HG03571 (cell line): ENCODE data around the gene SLC6A1.
"Not testable (repeated sequence)": the region's sequence is repeated elsewhere in the genome, so short reads cannot be mapped to it uniquely, and the experiment has no call there.

ENCODE experiments used
- ATAC-seq: cut with Tn5 transposase; IDR thresholded peaks from one replicate; pipeline ENCODE4 v1.9.1; 2021; ENCODE audit not compliant: unreplicated experiment

Gene SLC6A1

DNA sequence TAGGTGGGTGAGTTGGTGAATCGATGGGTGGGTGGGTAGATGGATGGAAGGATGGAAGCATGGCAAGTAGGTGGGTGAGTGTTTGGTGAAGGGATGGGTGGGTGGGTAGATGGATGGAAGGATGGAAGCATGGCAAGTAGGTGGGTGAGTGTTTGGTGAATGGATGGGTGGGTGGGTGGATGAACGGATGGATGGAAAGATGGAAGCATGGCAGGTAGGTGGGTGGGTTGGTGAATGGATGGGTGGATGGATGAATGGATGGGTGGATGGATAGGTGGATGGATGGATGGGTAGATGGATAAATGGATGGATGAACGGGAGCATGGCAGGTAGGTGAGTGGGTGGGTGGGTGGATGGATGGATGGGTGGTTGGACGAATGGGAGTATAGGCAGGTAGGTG is 65.1 kb downstream of the SLC6A1 start:
- no peak for ATAC-seq

DNA sequence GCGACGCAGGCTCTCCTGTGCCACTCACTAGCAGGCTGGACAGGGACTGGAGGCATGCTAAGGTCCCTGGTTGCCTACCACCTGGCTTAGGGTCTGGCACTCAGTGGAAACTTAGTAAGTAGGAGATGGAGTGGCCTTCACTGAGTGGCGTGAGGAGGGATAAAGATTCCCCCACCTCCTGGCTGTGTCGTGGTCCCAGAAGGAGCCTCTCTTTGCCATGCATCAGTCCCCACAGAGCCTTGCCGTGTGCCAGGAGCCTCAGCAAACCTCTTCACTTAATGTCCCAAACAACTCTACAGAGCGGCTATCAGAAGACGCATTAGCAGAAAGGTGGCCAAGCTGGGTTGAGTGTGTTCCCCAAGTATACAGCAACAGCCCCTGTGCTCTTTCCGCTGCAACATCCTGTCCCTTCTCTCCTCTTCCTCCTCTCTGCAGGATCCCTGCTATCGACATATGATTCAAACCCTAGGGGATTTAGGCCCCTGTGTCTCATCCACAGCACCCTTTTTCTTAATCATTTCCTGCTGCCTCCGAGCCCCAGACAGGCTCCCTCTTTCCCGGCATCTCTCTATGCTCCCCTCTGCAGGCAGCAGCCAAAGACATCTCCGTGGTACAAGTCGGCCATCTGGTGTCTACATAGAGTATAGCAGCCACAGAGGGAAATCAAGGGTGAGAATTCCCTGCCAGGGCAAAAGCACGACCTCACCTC is 66.7 kb downstream of the SLC6A1 start:
- no peak for ATAC-seq

DNA sequence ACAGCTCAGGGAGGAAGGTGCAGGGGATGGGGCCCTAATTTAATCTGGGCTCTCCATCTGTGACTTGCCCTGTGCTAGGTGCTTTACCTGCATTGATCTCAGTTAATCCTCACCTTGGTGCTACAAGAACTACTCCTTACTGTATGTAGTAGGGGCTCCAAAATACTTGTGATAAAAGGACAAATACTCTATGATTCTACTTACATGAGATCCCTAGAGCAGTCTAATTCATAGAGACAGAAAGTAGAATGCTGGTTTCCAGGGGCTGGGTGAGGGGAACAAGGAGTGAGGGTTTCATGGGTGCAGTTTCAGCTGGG is 67.2 kb downstream of the SLC6A1 start:
- no peak for ATAC-seq

DNA sequence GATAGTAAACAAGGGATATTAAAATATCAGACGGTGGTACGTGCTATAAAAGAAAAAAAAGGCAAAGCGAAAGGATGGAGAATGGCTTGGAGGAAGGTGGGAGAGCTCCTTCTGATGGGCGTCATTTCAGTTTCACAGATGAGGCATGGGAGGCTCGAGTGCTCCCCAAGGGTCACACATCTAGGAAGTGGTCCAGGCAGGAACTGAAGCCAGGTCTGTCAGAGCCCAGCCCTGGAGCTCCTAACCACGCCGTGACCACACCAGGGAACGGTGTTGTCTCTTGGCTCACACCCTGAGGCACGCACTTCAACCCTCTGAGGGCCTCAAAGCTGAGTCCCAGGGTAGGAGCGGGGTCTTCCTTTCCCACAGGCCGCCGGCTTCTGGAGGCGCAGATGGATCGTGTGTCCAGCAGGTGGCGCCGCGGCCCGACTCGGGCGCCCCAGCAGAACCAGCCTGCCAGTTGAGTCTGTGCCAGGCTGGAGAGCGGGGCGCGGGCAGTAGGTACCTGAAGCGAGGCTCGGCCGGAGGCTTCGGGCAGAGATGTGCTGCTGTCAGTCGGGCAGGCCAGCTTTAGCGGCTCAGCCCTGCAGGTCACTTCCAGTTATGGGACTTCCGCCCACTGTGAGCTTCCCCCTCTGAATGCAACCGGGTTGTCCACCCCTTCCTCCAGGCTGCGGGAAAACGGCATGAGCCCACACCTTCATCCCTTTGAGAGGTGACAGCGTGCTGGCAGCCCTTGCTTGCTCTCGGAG is 68.1 kb downstream of the SLC6A1 start:
- no peak for ATAC-seq

DNA sequence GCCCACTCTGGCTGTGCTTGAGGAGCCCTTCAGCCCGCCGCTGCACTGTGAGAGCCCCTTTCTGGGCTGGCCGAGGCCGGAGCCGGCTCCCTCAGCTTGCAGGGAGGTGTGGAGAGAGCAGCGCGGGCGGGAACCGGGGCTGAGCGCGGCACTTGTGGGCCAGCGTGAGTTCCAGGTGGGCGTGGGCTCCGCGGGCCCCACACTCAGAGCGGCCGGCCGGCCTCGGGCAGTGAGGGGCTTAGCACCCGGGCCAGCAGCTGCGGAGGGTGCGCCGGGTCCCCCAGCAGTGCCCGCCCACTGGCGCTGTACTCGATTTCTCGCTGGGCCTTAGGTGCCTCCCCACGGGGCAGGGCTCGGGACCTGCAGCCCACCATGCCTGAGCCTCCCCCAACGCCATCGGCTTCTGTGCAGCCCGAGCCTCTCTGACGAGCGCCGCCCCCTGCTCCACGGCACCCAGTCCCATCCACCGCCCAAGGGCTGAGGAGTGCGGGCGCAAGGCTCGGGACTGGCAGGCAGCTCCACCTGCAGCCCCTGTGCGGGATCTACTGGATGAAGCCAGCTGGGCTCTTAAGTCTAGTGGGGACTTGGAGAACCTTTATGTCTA is 68.8 kb downstream of the SLC6A1 start:
- ATAC-seq: not testable (repeated sequence)

DNA sequence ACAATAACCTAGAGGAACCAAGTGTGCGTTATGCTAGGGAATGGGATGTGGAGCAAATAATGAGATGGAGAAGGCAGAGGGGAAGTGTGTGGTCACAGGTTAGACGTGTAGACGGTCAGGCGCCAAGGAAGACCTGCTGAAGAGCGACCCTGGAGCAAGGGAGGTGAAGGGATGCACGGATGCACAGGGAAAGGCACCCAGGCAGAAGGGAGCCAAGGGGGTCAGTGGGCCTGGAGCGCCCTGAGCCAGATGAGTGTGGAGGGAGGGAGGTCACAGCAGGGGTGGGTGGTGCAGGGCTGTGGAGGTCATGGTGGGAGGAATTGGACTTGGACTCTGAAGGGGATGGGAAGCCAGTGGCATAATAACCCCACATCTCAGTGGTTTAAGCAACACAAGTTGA is 70.2 kb downstream of the SLC6A1 start:
- ATAC-seq: no peak

DNA sequence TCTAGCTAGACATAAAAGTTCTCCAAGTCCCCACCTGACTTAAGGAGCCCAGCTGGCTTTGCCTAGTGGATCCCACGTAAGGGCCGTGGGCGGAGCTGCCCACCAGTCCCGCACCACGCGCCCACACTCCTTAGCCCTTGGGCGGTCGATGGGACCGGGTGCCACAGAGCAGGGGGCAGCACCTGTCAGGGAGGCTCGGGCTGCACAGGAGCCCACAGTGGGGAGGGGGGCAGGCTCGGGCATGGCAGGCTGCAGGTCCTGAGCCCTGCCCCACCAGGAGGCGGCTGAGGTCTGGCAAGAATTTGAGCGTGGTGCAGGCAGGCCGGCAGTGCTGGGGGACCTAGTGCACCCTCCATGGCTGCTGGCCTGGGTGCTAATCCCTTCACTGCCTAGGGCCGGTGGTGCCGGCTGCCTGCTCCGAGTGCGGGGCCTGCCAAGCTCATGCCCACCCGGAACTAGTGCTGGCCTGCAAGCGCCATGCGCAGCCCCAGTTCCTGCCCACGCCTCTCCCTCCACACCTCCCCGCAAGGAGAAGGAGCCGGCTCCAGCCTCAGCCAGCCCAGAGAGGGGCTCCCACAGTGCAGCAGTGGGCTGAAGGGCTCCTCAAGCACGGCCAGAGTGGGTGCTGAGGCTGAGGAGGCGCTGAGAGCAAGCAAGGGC is 78.7 kb downstream of the SLC6A1 start:
- no peak for ATAC-seq

DNA sequence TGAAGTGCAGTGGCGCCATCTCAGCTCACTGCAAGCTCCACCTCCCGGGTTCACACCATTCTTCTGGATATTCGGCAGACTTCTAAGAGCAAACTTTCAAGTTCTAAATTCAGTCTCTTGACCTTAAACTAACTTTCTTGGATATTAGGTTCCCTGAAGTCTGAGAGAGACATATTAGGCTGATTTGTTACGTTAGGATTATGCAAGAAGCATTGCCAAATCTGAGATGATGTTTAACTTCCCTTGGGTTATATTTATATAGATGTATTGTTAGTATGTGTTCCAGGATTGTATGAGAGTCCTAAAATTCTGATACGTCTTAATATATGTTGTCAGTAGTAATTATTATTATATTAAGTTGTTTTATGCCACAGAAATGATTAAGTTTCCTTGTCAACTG is 80.1 kb downstream of the SLC6A1 start:
- ATAC-seq: no peak

DNA sequence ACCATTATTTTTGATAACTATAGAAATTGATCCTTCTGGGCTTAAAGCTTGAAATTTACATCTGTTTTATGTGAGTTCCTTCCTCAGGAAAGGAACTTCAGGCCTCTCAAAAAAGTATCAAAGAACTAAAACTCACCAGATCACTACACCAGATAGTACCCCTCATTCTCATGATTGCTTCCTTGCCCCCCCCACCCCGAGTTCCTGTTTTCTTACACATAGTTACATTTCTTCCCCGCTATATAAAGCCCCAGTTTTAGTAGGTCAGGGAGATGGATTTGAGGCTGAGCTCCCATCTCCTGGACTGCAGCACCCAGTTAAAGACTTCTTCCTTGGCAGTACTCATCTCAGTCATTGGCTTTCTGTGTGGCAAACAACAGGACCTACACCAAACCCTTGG is 81.5 kb downstream of the SLC6A1 start:
- no peak for ATAC-seq

DNA sequence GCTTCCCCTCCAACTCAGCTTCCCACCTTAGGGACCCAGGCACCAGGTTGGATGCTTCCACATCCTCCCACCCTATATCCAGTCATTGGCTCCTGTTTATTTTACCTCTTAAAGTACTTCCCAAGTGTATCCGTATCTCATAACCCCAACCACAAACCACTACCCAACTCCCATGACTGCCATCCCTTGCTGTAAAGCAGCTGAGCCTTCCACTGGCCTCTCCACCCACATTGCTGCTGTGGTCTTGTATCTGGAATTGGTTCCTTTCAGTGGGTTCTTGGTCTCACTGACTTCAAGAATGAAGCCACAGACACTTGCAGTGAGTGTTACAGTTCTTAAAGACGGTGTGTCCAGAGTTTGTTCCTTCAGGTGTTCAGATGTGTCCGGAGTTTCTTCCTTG is 81.9 kb downstream of the SLC6A1 start:
- ATAC-seq: no peak

DNA sequence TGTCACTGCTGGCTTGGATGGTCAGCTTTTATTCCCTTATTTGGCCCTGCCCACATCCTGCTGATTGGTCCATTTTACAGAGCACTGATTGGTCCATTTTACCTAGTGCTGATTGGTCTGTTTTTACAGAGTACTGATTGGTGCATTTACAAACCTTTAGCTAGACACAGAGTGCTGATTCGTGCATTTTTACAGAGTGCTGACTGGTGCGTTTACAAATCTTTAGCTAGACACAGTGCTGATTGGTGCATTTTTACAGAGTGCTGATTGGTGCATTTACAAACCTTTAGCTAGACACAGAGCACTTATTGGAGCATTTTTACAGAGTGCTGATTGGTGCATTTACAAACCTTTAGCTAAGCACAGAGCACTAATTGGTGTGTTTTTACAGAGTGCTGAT is 82.6 kb downstream of the SLC6A1 start:
- ATAC-seq: not testable (repeated sequence)

DNA sequence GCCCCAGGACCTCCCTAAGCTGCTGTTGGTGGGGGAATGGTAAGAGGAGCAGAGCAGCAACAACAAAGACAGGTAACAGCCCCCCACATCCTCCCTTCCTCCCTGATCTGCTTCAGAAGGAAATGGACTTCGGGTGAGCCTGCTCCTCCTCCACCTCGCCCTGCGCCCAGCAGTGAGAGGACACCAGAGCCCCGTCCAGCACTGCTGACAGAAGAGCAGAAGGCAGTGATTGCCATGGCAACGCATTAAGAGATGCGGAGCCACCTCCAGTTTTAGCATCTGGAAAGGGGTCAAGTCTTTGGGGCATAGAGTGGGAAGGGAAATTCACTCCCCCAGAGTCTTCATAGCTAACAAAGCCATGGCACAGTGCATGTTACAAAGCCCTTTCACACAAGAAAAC is 84.2 kb downstream of the SLC6A1 start:
- ATAC-seq: no peak

DNA sequence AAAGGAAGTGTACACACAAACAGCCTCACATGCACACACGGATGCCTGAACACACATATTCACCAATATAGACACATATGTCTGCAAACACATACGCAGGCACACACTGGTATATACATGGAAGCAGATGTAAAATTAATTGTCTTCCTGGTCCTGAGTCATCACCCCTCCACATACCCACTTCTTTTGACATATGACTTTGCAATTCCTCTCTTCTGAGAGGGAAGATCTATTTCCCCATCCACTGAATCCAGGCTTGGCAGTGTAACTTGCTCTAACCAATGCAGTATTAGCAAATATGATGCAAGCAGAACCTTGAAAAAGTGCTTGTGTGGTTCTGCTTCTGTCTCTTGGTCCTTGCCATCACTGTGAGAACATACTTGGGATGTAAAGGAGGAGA is 84.9 kb downstream of the SLC6A1 start:
- ATAC-seq: no peak

DNA sequence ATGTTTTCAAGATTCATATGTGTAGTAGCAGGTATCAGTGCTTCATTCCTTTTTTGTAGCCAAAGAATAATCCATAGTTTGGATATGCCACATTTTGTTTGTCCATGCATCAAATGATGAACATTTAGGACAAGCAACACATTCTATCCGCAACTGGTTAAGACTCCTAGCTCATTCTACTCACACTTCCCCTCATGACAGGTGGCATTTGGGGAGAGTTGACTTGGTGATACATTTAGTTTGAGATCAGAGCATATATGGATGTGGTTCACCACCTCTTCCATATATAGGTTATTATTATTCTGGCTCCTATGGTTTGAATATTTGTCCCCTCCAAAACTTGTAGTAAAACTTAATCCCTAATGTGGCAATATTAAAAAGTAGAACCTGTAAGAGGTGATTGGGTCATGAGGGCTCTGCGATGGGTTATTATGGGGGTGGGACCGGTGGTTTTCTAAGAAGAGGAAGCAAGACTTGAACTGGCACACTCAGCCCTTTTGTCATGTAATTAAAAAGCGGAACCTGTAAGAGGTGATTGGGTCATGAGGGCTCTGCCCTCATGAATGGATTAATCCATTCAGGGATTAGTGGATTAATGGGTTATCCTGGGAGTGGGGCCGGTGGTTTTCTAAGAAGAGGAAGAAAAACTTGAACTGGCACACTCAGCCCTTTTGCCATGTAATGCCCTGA is 86.4 kb downstream of the SLC6A1 start:
- ATAC-seq: no peak

DNA sequence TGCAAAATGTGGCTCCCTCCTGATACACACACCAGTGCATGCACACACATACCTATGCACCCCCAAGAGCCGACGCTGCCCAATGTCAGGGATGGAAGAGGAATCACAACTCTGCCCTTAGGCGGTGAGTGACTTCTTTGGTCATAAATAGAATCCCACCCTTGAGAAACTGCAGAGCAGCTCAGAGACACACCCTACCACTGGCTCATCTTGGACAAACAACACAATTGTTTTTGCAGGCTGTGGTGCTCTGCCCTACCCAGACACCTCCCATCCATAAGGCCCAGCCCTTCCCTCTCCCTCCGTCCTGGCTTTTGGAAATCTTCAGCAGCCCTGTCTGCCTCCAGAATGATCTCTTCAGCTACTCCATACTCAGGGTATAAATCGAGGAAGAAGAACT is 87.9 kb downstream of the SLC6A1 start:
- ATAC-seq: no peak

DNA sequence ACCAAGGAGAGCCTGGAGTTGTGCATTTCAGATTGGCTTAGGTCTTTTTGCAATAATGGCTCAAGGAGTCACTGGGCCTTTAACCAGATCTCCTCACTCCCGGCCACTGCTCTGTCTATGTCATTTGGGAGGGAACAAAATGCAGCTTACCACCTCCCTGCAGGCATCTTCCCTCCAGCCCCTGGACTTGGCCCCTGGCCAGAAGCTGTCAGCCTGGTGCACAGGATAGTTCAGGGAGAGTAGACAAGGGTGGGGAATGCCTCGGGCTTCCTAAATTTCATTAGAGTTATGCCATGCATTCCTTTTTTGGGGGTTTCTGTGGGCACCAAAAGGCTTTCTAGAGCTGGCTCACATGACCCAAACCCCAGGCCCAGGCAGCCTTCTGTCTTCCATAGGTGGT is 91.5 kb downstream of the SLC6A1 start:
- ATAC-seq: no peak

DNA sequence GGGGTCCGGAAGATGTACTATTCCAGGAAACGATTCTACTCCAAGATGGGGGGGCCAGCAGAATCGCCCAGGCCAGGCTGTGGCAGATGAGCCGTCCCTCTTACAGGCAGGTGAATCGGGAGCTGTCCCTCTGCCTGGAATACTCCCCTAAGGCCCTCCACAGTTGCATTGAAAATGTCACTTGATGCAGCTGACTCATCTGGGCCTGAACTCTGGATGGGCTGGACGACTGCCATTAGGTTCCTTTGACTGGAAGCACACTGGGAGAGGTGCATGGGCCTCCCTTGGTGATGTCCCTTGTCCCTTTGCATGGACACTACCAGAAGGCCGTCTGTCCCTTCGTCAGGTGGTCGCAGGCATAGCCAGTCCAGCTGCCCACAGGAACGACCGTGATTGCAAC is 92.1 kb downstream of the SLC6A1 start:
- ATAC-seq: no peak

DNA sequence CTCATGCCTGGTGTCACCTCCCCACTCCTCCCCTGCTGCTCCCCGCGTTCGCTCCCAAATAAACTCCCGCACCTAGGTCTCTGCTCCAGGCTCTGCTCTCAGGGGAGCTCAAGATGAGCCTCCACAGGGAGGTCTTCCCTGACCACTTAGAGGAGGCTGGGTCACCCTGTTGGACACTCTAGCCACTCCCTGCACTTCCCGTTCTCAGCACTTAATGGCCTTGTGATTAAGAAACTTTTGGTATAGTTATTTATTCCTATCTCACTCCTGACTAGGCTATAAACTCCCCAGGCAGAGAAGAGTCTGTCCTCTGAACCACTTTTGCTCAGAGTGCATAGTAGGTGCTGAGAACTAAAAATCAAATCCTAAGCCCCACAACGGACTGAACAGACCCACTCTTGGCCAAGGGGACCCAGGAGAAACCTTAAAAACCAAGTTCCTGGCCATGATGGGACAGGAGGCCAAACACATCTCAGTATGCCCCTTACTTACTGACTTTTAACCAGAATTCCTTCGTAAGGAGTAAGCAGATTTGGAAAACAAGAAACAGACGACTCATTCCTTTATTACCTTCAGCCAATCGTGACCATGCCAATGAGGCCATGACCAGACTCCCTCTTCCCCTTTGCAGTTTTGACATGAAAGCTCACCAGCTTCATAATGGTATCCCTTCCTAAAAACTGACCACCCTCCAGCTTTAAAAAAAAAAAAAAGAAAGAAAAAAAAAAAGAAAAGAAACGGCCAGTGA is 92.7 kb downstream of the SLC6A1 start:
- ATAC-seq: no peak

DNA sequence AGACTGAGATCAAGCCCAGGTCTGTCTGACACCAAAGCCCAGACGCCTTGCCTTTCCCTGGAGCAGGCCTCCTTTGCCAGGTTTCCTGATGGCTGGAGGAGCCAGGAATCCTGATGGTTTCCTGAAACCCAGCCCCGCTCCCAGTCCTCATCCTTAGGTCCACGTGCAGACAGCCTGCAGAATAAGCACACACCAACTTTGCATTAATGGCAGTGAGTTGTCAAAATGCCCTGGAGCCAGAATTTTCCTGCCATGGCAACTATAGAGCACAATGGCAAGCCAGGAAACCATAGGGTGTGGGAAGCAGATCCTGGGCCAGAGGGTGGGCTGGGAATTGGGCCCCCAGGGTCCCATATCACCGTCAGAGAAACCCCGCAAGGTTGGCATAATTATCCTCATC is 94.3 kb downstream of the SLC6A1 start:
- no peak for ATAC-seq

DNA sequence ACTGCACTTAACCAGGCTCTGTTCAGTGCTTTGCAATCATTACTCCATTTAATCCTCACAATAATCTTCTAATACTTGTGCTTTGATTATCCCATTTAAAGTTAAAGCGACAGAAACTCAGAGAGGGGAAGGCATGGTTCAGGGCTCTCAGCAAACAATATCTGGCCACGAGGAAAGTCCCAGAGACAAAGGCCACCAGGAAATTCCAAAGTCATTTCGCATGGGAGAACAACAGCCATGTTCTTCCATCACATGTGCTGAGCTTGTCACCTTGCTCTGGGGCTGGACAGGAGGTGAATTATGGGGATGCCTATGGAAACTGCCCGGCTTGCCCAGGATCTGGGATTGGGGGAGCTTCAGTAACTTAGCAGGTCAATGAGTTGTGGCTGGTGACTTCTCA is 95.5 kb downstream of the SLC6A1 start:
- ATAC-seq: no peak

DNA sequence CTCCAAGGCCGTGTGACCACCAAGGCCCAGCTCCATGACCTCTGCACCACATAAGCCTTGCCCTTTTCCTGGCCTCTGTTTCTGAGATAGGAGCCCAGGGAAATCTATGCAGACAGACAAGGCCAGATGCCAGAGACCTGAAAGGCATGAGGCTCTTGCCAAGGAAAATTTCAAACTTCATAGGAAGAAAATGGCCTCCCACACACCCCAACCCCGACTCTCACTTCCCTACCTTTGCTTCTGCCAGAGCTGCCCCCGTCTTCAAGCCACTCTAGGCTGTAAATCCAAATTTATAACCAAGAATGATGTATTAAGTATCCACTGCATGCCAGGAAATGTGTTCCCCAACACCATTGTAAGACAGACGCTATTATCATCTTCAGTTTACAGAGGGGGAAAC is 96.3 kb downstream of the SLC6A1 start:
- ATAC-seq: no peak
